ENCODE measurements around the gene FNDC3A. TPM values are rescaled to one million over a fixed set of nuclear protein-coding genes. Genes with fewer than 3 reads are reported as not detected.

Gene FNDC3A
- total RNA-seq, 4 donors from 2014 or later, result 37.0 to 39.4 (median 38.6) TPM

GRCh38 chr13:49020328-49020727, 44.6 kb downstream of the FNDC3A start:
- intact Hi-C loops (cut with DNase I), result no loop called here
- WGBS, result 80% methylated on average over 2 of the region's 2 CpGs
- H3K27ac ChIP-seq (replicated peaks in 1 of 4), result no peak overlapping the region
- H3K4me3 ChIP-seq, result no peak overlapping the region
- H3K27me3 ChIP-seq, result no peaks in the 10 kb centered on the region
- DNase-seq (ENCODE audit: extremely low spot score), result no peak
- no peaks in the 10 kb centered on the region for H3K9me3 ChIP-seq
- TF ChIP-seq EP300 (IDR thresholded peaks at IDR 0.05) (no peak), POLR2A (IDR thresholded peaks at IDR 0.05; ENCODE audit: low read depth) (no peak)
- H3K4me1 ChIP-seq, result no peaks in the 10 kb centered on the region
- no peaks in the 10 kb centered on the region for H3K36me3 ChIP-seq

- no peaks in the 10 kb centered on the region for H3K36me3 ChIP-seq
- 96% methylated on average over 2 of the region's 2 CpGs for whole genome bisulfite sequencing
- H3K27me3 ChIP-seq, result no peaks in the 10 kb centered on the region
- no peak overlapping the region for H3K27ac ChIP-seq (replicated peaks in 1 of 4)
- H3K4me3 ChIP-seq, result no peak overlapping the region
- DNase-seq (ENCODE audit: extremely low spot score), result no peak
- no peaks in the 10 kb centered on the region for H3K9me3 ChIP-seq
- no peak for TF ChIP-seq CTCF (IDR thresholded peaks at IDR 0.05)
- no peak for TF ChIP-seq EP300 (IDR thresholded peaks at IDR 0.05)
- no peak for TF ChIP-seq POLR2A (IDR thresholded peaks at IDR 0.05; ENCODE audit: low read depth)
- no peak for TF ChIP-seq POLR2AphosphoS5 (IDR thresholded peaks at IDR 0.05)
- intact Hi-C loops (cut with DNase I), result no loop called here
- no peaks in the 10 kb centered on the region for H3K4me1 ChIP-seq
These were observed 45.3 kb downstream of the FNDC3A start for GRCh38 chr13:49020940-49021553.

- whole genome bisulfite sequencing, result 97% methylated on average over 1 of the region's 1 CpG
- no peaks in the 10 kb centered on the region for H3K27me3 ChIP-seq
These were observed 46.2 kb downstream of the FNDC3A start for GRCh38 chr13:49021953-49022352.

GRCh38 chr13:49022472-49023144, 46.9 kb downstream of the FNDC3A start:
- no peak overlapping the region for H3K4me3 ChIP-seq
- TF ChIP-seq POLR2AphosphoS5 (IDR thresholded peaks at IDR 0.05) (no peak), EP300 (IDR thresholded peaks at IDR 0.05) (no peak)
- no peaks in the 10 kb centered on the region for H3K4me1 ChIP-seq
- H3K9me3 ChIP-seq, result no peaks in the 10 kb centered on the region
- intact Hi-C loops (cut with DNase I), result no loop called here
- H3K27me3 ChIP-seq, result no peaks in the 10 kb centered on the region
- no peak overlapping the region for H3K27ac ChIP-seq (replicated peaks in 1 of 4)
- H3K36me3 ChIP-seq, result no peaks in the 10 kb centered on the region
- DNase-seq (ENCODE audit: extremely low spot score), result no peak
- 89% methylated on average over 2 of the region's 2 CpGs for WGBS

More at GRCh38 chr13:49021953-49022352, 46.2 kb downstream of the FNDC3A start:
- no peak for TF ChIP-seq EP300 (IDR thresholded peaks at IDR 0.05)
- TF ChIP-seq POLR2A (IDR thresholded peaks at IDR 0.05; ENCODE audit: low read depth), result no peak
- no peak for TF ChIP-seq CTCF (IDR thresholded peaks at IDR 0.05)
- TF ChIP-seq POLR2AphosphoS5 (IDR thresholded peaks at IDR 0.05), result no peak
- Histone ChIP-seq H3K27ac (replicated peaks in 1 of 4) (no peak overlapping the region), H3K4me1 (no peaks in the 10 kb centered on the region), H3K9me3 (no peaks in the 10 kb centered on the region), H3K36me3 (no peaks in the 10 kb centered on the region), H3K4me3 (no peak overlapping the region)
- DNase-seq (ENCODE audit: extremely low spot score), result no peak
- intact Hi-C loops (cut with DNase I), result no loop called here

GRCh38 chr13:49023431-49023830, 47.7 kb downstream of the FNDC3A start:
- Histone ChIP-seq H3K4me3 (no peak overlapping the region), H3K27ac (replicated peaks in 1 of 4) (no peak overlapping the region), H3K36me3 (no peaks in the 10 kb centered on the region), H3K9me3 (no peaks in the 10 kb centered on the region), H3K27me3 (no peaks in the 10 kb centered on the region), H3K4me1 (no peaks in the 10 kb centered on the region)
- no peak for TF ChIP-seq EP300 (IDR thresholded peaks at IDR 0.05)
- TF ChIP-seq CTCF (IDR thresholded peaks at IDR 0.05), result no peak
- no peak for TF ChIP-seq POLR2A (IDR thresholded peaks at IDR 0.05; ENCODE audit: low read depth)
- no peak for TF ChIP-seq POLR2AphosphoS5 (IDR thresholded peaks at IDR 0.05)
- intact Hi-C loops (cut with DNase I), result no loop called here
- no peak for DNase-seq (ENCODE audit: extremely low spot score)

Measured in esophagus muscularis mucosa (tissue), 4 donors.